ENCODE results near the gene MGAT3.

The MGAT3 gene

DNA sequence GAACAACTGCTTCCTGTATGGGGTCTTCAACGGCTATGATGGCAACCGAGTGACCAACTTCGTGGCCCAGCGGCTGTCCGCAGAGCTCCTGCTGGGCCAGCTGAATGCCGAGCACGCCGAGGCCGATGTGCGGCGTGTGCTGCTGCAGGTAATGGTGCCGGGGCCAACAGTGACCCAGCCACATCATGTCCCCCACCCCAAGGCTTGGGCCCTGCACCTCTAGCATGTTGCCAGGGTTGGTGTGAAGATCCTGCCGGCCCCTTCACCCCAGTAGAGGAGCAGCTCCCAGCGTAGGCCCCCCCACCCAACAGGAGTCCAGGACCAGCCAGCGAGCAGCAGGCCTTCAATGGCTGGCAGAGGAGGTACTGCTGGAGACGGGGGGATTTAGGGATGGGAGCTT is 41.3 kb upstream of the MGAT3 start:
- Histone ChIP-seq H3K36me3 (ENCODE audit: control insufficient read depth in 5 of 5, insufficient read depth in 5 of 5, low read length in 5 of 5) (peaks cover 0 to 57% (median 51%) of the 10 kb centered on the region in 5 donors), H3K4me3 (ENCODE audit: low read depth in 1 of 5, low read length in 5 of 5) (no peak overlapping the region), H3K9me3 (ENCODE audit: control insufficient read depth in 5 of 5, low read length in 5 of 5) (no peaks in the 10 kb centered on the region), H3K9ac (ENCODE audit: low read length in 5 of 5) (no peak overlapping the region), H3K27ac (ENCODE audit: low read depth, low read length) (no peak overlapping the region), H3K4me1 (ENCODE audit: control insufficient read depth in 5 of 5, insufficient read depth in 5 of 5, low read length in 5 of 5) (peaks cover 6 to 36% (median 29%) of the 10 kb centered on the region in 5 donors), H3K27me3 (ENCODE audit: control insufficient read depth in 5 of 5, insufficient read depth in 4 of 5, low read length in 5 of 5) (no peaks in the 10 kb centered on the region)

GRCh38 chr22:39416319-39416718 is 40.5 kb upstream of the MGAT3 start:
- Histone ChIP-seq H3K27me3 (ENCODE audit: control insufficient read depth in 5 of 5, insufficient read depth in 4 of 5, low read length in 5 of 5) (no peaks in the 10 kb centered on the region), H3K9ac (ENCODE audit: low read length in 5 of 5) (peak overlapping the region in 1 of 5 donors; percentile 36), H3K4me3 (ENCODE audit: low read depth in 1 of 5, low read length in 5 of 5) (no peak overlapping the region), H3K36me3 (ENCODE audit: control insufficient read depth in 5 of 5, insufficient read depth in 5 of 5, low read length in 5 of 5) (peaks cover 0 to 65% (median 57%) of the 10 kb centered on the region in 5 donors), H3K9me3 (ENCODE audit: control insufficient read depth in 5 of 5, low read length in 5 of 5) (no peaks in the 10 kb centered on the region), H3K4me1 (ENCODE audit: control insufficient read depth in 5 of 5, insufficient read depth in 5 of 5, low read length in 5 of 5) (peaks cover 6 to 35% (median 28%) of the 10 kb centered on the region in 5 donors), H3K27ac (ENCODE audit: low read depth, low read length) (no peak overlapping the region)

GRCh38 chr22:39417641-39418040 is 39.2 kb upstream of the MGAT3 start:
- Histone ChIP-seq H3K9ac (ENCODE audit: low read length in 5 of 5) (no peak overlapping the region), H3K4me3 (ENCODE audit: low read depth in 1 of 5, low read length in 5 of 5) (no peak overlapping the region), H3K36me3 (ENCODE audit: control insufficient read depth in 5 of 5, insufficient read depth in 5 of 5, low read length in 5 of 5) (peaks cover 0 to 79% (median 68%) of the 10 kb centered on the region in 5 donors), H3K9me3 (ENCODE audit: control insufficient read depth in 5 of 5, low read length in 5 of 5) (no peaks in the 10 kb centered on the region), H3K27me3 (ENCODE audit: control insufficient read depth in 5 of 5, insufficient read depth in 4 of 5, low read length in 5 of 5) (no peaks in the 10 kb centered on the region), H3K27ac (ENCODE audit: low read depth, low read length) (no peak overlapping the region), H3K4me1 (ENCODE audit: control insufficient read depth in 5 of 5, insufficient read depth in 5 of 5, low read length in 5 of 5) (peaks cover 6 to 30% (median 25%) of the 10 kb centered on the region in 5 donors)

- Histone ChIP-seq H3K4me3 (ENCODE audit: low read depth in 1 of 5, low read length in 5 of 5) (no peak overlapping the region), H3K27me3 (ENCODE audit: control insufficient read depth in 5 of 5, insufficient read depth in 4 of 5, low read length in 5 of 5) (no peaks in the 10 kb centered on the region), H3K27ac (ENCODE audit: low read depth, low read length) (no peak overlapping the region), H3K36me3 (ENCODE audit: control insufficient read depth in 5 of 5, insufficient read depth in 5 of 5, low read length in 5 of 5) (peaks cover 2 to 84% (median 73%) of the 10 kb centered on the region in 5 donors), H3K4me1 (ENCODE audit: control insufficient read depth in 5 of 5, insufficient read depth in 5 of 5, low read length in 5 of 5) (peaks cover 6 to 30% (median 25%) of the 10 kb centered on the region in 5 donors), H3K9me3 (ENCODE audit: control insufficient read depth in 5 of 5, low read length in 5 of 5) (no peaks in the 10 kb centered on the region), H3K9ac (ENCODE audit: low read length in 5 of 5) (no peak overlapping the region)
These were observed 38.1 kb upstream of the MGAT3 start for GRCh38 chr22:39418696-39419095.

DNA sequence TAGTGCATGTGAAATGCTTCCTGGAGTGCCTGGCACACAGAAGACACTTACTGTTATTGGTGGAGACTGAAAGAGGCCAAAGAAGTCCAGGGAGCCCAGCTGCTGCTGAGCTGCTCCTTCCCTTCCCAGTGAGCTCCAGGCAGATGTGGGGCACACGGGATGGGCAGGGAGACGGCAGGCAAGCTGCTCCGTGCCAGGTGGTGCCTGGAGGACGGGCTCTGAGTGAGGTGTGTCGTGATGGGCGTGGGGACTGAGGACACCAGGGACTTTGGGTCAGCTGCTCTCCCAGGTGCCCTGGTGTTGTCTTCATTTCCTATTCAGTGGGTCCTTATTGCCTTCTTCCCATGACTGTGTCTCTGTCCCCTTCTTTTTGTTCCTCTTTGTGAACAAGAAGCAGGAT is 37.7 kb upstream of the MGAT3 start:
- Histone ChIP-seq H3K27ac (ENCODE audit: low read depth, low read length) (no peak overlapping the region), H3K36me3 (ENCODE audit: control insufficient read depth in 5 of 5, insufficient read depth in 5 of 5, low read length in 5 of 5) (peaks cover 6 to 88% (median 77%) of the 10 kb centered on the region in 5 donors)

DNA sequence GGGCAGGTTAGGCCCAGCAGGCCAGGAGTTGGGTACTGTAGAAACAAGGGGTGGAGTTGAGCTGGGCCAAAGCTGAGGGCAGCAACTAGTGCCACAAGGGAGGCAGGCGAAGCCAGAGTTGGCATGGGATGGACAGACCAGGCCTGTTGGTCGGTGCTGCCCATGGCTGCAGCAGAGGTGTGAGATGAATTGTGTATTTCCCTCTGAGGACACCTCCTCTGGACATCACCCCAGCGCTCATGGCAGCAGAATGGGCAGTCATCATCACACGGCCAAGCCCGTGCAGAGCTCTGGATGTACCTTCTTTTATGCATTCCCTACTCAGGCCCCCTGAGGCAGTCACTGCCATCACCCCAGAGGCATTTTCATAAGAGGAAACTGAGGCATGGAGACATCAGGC is 36.9 kb upstream of the MGAT3 start:
- Histone ChIP-seq H3K4me1 (ENCODE audit: control insufficient read depth in 5 of 5, insufficient read depth in 5 of 5, low read length in 5 of 5) (peaks cover 3 to 21% (median 17%) of the 10 kb centered on the region in 5 donors), H3K9me3 (ENCODE audit: control insufficient read depth in 5 of 5, low read length in 5 of 5) (no peaks in the 10 kb centered on the region), H3K27me3 (ENCODE audit: control insufficient read depth in 5 of 5, insufficient read depth in 4 of 5, low read length in 5 of 5) (no peaks in the 10 kb centered on the region), H3K36me3 (ENCODE audit: control insufficient read depth in 5 of 5, insufficient read depth in 5 of 5, low read length in 5 of 5) (peaks cover 7 to 92% (median 80%) of the 10 kb centered on the region in 5 donors), H3K9ac (ENCODE audit: low read length in 5 of 5) (no peak overlapping the region), H3K4me3 (ENCODE audit: low read depth in 1 of 5, low read length in 5 of 5) (no peak overlapping the region), H3K27ac (ENCODE audit: low read depth, low read length) (no peak overlapping the region)

More for the DNA sequence above, 37.7 kb upstream of the MGAT3 start:
- Histone ChIP-seq H3K4me3 (ENCODE audit: low read depth in 1 of 5, low read length in 5 of 5) (no peak overlapping the region), H3K9ac (ENCODE audit: low read length in 5 of 5) (no peak overlapping the region), H3K27me3 (ENCODE audit: control insufficient read depth in 5 of 5, insufficient read depth in 4 of 5, low read length in 5 of 5) (no peaks in the 10 kb centered on the region), H3K4me1 (ENCODE audit: control insufficient read depth in 5 of 5, insufficient read depth in 5 of 5, low read length in 5 of 5) (peaks cover 6 to 30% (median 25%) of the 10 kb centered on the region in 5 donors), H3K9me3 (ENCODE audit: control insufficient read depth in 5 of 5, low read length in 5 of 5) (no peaks in the 10 kb centered on the region)

GRCh38 chr22:39421691-39422090 is 35.1 kb upstream of the MGAT3 start:
- H3K27me3 ChIP-seq (ENCODE audit: control insufficient read depth in 5 of 5, insufficient read depth in 4 of 5, low read length in 5 of 5): no peaks in the 10 kb centered on the region
- peaks cover 7 to 84% (median 76%) of the 10 kb centered on the region in 5 donors for H3K36me3 ChIP-seq (ENCODE audit: control insufficient read depth in 5 of 5, insufficient read depth in 5 of 5, low read length in 5 of 5)
- no peak overlapping the region for H3K4me3 ChIP-seq (ENCODE audit: low read depth in 1 of 5, low read length in 5 of 5)
- no peaks in the 10 kb centered on the region for H3K9me3 ChIP-seq (ENCODE audit: control insufficient read depth in 5 of 5, low read length in 5 of 5)
- no peak overlapping the region for H3K9ac ChIP-seq (ENCODE audit: low read length in 5 of 5)
- no peak overlapping the region for H3K27ac ChIP-seq (ENCODE audit: low read depth, low read length)
- peaks cover under 1 to 4% (median 3%) of the 10 kb centered on the region in 5 donors for H3K4me1 ChIP-seq (ENCODE audit: control insufficient read depth in 5 of 5, insufficient read depth in 5 of 5, low read length in 5 of 5)

DNA sequence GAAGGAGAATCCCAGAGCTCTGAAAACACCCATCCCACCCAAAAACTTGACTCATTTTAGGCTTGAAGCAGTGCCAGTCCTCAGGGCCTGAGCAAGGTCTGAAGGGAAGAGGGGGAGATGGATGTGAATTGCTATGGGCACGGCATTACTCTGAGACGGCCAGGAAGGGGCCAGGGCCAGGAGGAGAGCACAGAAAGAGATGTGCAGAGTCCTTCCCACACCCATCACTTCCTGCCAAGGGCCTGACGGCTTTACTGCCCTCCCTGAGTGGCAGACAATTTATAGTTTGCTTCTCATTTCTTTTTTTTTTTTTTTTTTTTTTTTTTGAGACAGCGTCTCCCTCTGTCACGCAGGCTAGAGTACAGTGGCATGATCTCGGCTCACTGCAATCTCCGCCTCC is 34.7 kb upstream of the MGAT3 start:
- H3K4me1 ChIP-seq (ENCODE audit: control insufficient read depth in 5 of 5, insufficient read depth in 5 of 5, low read length in 5 of 5): no peaks in the 10 kb centered on the region
- no peak overlapping the region for H3K9ac ChIP-seq (ENCODE audit: low read length in 5 of 5)
- H3K27me3 ChIP-seq (ENCODE audit: control insufficient read depth in 5 of 5, insufficient read depth in 4 of 5, low read length in 5 of 5): no peaks in the 10 kb centered on the region
- H3K9me3 ChIP-seq (ENCODE audit: control insufficient read depth in 5 of 5, low read length in 5 of 5): no peaks in the 10 kb centered on the region
- peaks cover 7 to 84% (median 76%) of the 10 kb centered on the region in 5 donors for H3K36me3 ChIP-seq (ENCODE audit: control insufficient read depth in 5 of 5, insufficient read depth in 5 of 5, low read length in 5 of 5)
- H3K4me3 ChIP-seq (ENCODE audit: low read depth in 1 of 5, low read length in 5 of 5): no peak overlapping the region
- no peak overlapping the region for H3K27ac ChIP-seq (ENCODE audit: low read depth, low read length)

DNA sequence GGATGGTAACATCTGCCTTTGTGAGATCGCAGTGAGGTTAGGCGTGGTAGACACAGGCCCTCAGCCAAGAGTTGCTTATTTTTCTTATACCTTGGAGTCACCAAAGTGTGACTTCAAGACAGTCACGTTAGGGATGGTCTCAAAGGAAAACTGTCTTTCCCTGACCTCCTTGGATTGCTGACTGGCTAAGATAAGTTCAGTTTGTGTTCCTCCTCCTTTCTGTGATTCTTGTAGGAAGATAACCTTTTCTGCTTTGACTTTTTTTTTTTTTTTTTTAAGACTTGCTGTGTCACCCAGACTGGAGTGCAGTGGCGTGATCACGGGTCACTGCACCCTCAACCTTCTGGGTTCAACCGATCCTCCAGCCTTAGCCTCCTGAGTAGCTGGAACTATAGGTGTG is 34.1 kb upstream of the MGAT3 start:
- Histone ChIP-seq H3K4me3 (ENCODE audit: low read depth in 1 of 5, low read length in 5 of 5) (no peak overlapping the region), H3K27me3 (ENCODE audit: control insufficient read depth in 5 of 5, insufficient read depth in 4 of 5, low read length in 5 of 5) (no peaks in the 10 kb centered on the region), H3K27ac (ENCODE audit: low read depth, low read length) (no peak overlapping the region), H3K36me3 (ENCODE audit: control insufficient read depth in 5 of 5, insufficient read depth in 5 of 5, low read length in 5 of 5) (peaks cover 7 to 85% (median 78%) of the 10 kb centered on the region in 5 donors), H3K4me1 (ENCODE audit: control insufficient read depth in 5 of 5, insufficient read depth in 5 of 5, low read length in 5 of 5) (no peaks in the 10 kb centered on the region), H3K9me3 (ENCODE audit: control insufficient read depth in 5 of 5, low read length in 5 of 5) (no peaks in the 10 kb centered on the region), H3K9ac (ENCODE audit: low read length in 5 of 5) (no peak overlapping the region)

GRCh38 chr22:39423976-39424375 is 32.8 kb upstream of the MGAT3 start:
- Histone ChIP-seq H3K4me1 (ENCODE audit: control insufficient read depth in 5 of 5, insufficient read depth in 5 of 5, low read length in 5 of 5) (no peaks in the 10 kb centered on the region), H3K4me3 (ENCODE audit: low read depth in 1 of 5, low read length in 5 of 5) (no peak overlapping the region), H3K36me3 (ENCODE audit: control insufficient read depth in 5 of 5, insufficient read depth in 5 of 5, low read length in 5 of 5) (peaks cover 7 to 85% (median 78%) of the 10 kb centered on the region in 5 donors)

More at GRCh38 chr22:39423976-39424375, 32.8 kb upstream of the MGAT3 start:
- no peaks in the 10 kb centered on the region for H3K9me3 ChIP-seq (ENCODE audit: control insufficient read depth in 5 of 5, low read length in 5 of 5)
- H3K27ac ChIP-seq (ENCODE audit: low read depth, low read length): no peak overlapping the region
- no peak overlapping the region for H3K9ac ChIP-seq (ENCODE audit: low read length in 5 of 5)
- no peaks in the 10 kb centered on the region for H3K27me3 ChIP-seq (ENCODE audit: control insufficient read depth in 5 of 5, insufficient read depth in 4 of 5, low read length in 5 of 5)

Data from subcutaneous abdominal adipose tissue (tissue), 5 donors.